ENCODE measurements around the gene FZR1. TPM values are rescaled to one million over a fixed set of nuclear protein-coding genes. Genes with fewer than 3 reads are reported as not detected.

The FZR1 gene
- total and polyA plus RNA-seq, 2 experiments from 2014 or later = 16.1 to 39.2 TPM

GRCh38 chr19:3528539-3529211 is 22.6 kb downstream of the FZR1 start:
- TF ChIP-seq REST (IDR thresholded peaks at IDR 0.05; ENCODE audit: unreplicated experiment) (no peak), EZH2phosphoT487 (IDR thresholded peaks at IDR 0.05; ENCODE audit: unreplicated experiment) (no peak), ETS1 (IDR thresholded peaks at IDR 0.05) (no peak), CREB1 (CRISPR knock-in tag; IDR thresholded peaks at IDR 0.05; ENCODE audit: low read depth) (no peak), STAT1 (IDR thresholded peaks at IDR 0.05; ENCODE audit: unreplicated experiment) (no peak), JUNB (IDR thresholded peaks at IDR 0.05; ENCODE audit: unreplicated experiment) (no peak), ZNF114 (CRISPR knock-in tag; IDR thresholded peaks at IDR 0.05) (no peak), CTCF (conservative IDR thresholded peaks at IDR 0.05; ENCODE audit: low read depth in 2 of 2) (no peak), EZH2 (IDR thresholded peaks at IDR 0.05; ENCODE audit: low read depth, unreplicated experiment) (no peak), NANOG (IDR thresholded peaks at IDR 0.05; ENCODE audit: borderline replicate concordance) (no peak), ZNF462 (CRISPR knock-in tag; IDR thresholded peaks at IDR 0.05) (no peak)
- H3K36me3 ChIP-seq (ENCODE audit: insufficient read depth) = no peaks in the 10 kb centered on the region

More at GRCh38 chr19:3528539-3529211, 22.6 kb downstream of the FZR1 start:
- Histone ChIP-seq H3K4me3 (no peak overlapping the region), H3K79me2 (replicated peaks; ENCODE audit: insufficient read depth) (no peaks in the 10 kb centered on the region), H3F3A (replicated peaks; ENCODE audit: low read depth) (no peaks in the 10 kb centered on the region), H3K4me1 (ENCODE audit: insufficient read depth) (no peaks in the 10 kb centered on the region), H3K27ac (ENCODE audit: low read depth) (no peak overlapping the region), H4K20me1 (replicated peaks; ENCODE audit: insufficient read depth) (no peaks in the 10 kb centered on the region; the same call in 1 of the 2 replicates), H3K4me2 (no peak overlapping the region), H2AFZ (no peak overlapping the region), H3K9me2 (ENCODE audit: insufficient read depth) (no peaks in the 10 kb centered on the region), H3K27me3 (ENCODE audit: insufficient read depth) (no peaks in the 10 kb centered on the region)
- DNase-seq (ENCODE audit: low spot score) (no peak), ATAC-seq (no peak)
- Mint-ChIP-seq H3K27ac (no peak overlapping the region), H3K4me3 (no peak overlapping the region), H3K27me3 (ENCODE audit: insufficient read depth, low read depth, poor library complexity) (peaks cover 5% of the 10 kb centered on the region), H3K4me1 (no peaks in the 10 kb centered on the region; the same call in 2 of the 3 replicates), H3K9me3 (no peaks in the 10 kb centered on the region), H3K36me3 (ENCODE audit: low read depth) (peaks cover 14% of the 10 kb centered on the region)
